Medulla oblongata (tissue), 1 donor: ENCODE measurements around the gene FIGLA.

ENCODE experiments used
- DNase-seq: peaks from one replicate; pipeline ENCODE4 v3.0.0-alpha.2; 2015; ENCODE audit errors: extremely low spot score

Gene FIGLA

GRCh38 chr2:70775141-70775540 lies 15.3 kb downstream of the FIGLA start:
- DNase-seq: no peak

- no peak for DNase-seq
Measured at GRCh38 chr2:70772486-70773155, 17.8 kb downstream of the FIGLA start.

GRCh38 chr2:70771446-70771845 lies 19.0 kb downstream of the FIGLA start:
- DNase-seq: no peak

DNA sequence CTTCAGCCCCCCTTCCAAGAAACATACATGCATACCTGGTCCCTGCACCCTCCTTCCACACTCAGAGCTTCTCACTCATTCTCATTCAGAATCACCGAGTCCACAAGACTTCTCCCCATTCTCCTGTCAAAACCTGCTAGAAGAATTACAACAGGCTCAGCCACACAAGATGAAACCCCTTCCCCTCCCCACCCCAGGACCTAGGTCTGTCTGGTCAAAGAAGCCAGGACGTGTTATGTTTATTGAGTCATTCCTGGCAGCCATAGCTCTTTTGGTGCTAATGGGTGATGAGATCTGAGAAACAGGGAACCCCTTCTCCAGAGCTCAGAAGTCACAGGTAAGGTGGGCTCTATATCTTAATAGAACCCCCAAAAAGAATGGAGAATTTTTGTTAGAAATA lies 21.0 kb downstream of the FIGLA start:
- DNase-seq: no peak

DNA sequence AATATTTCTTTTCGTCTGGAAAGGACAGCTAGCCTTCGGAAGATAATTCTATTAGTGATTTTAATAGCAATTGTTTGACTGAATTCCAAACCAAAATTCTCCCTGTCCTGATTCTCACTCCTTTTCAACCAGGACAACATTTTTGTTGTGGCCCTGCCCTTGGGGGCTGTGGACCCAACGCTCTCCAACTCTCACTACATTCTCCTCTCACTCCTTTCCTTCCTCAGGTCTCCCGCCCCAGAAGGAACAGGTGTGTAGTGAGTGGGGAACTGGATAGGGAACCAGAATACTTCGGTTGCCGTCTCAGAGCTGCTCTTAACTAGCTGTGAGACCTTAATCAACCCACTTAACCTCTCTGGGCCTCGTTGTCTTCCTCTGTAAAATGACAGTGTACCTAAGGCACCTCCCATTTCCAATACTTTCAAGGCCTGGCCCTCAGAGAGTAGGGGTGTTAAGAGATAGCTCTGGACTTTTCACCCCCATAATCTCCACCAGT lies 21.8 kb downstream of the FIGLA start:
- DNase-seq: no peak

DNA sequence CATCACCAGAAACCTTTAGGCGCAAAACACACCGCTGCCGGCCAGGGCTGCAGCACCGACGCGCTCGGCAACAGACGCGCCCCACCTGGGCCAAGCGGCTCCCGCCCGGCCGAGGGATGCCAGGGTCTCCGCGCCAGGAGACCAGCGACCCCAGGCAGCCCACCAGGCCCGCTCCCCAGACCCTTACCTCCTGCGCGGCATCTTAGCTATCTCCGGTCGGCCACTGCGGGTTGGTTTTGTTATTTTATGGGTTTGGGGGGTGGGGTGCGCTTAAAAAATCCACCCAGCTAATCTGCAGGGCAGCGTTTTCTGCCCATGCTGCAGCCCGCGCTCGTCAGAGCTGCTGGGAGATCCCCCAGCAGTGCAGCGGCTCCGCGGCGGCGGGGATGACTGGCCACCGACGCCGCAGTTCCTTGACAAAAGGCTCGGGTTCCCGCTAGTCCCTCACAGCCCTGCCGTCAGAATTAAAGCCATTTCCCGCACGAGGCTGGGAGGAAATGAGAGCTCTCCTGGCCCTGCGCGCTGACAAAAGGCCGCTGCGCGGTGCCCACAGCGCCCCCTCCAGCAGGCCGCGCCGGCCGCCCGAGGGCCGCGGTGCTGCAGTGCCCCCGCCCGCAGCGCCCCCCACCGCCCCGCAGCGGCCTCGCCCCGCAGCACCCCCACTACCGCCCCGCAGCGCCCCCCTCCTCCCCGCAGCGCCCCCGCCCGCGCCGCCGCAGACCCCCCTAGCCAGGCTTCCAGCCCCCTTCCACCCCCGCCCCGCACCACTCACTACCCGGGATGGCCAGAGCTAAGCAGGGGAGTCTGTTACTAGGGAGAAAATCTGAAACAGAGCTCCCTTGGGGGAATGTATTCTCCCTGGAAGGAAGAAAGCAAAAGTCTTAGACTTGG lies 22.5 kb downstream of the FIGLA start, which contains the start of gene ADD2:
Gene ADD2, minus strand, starts transcription at position 502 of the 891 bp plus-strand sequence. CDS start 61,792 bp downstream, outside the sequence.
- peak; percentile 68 for DNase-seq

DNA sequence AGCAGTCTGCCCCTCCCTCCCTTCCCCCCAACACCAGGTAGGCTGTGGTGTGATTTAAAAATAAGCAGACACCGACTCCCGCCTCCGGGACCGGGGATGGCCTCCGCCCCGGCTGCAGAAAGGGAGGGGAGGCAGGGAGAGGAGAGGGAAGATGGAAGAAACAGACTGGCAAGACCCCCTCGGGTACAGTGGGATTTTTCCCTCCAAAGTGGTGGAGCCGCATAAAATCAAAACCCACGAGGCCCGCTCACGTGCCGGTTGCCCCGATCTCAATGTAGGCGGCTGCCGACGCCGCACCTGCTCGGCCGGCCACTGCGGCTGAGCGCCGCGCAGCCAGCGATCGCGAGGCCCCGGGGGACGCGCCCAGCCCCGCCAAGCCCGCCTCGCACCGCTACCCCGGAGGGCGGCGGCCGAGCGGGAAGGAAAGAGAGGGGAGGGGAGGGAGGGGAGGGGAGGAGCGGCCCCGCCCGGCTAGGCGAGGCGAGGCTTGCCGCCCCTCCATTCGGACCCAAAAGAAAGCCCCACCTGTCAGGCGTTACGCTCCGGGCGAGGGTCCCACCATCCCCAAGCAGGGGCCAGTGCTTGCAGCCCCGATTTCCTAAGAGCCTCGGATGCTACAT lies 23.3 kb downstream of the FIGLA start:
- no peak for DNase-seq

- DNase-seq: no peak
Measured at GRCh38 chr2:70766357-70767078, 23.9 kb downstream of the FIGLA start.

GRCh38 chr2:70765507-70765906 lies 24.9 kb downstream of the FIGLA start:
- no peak for DNase-seq

DNA sequence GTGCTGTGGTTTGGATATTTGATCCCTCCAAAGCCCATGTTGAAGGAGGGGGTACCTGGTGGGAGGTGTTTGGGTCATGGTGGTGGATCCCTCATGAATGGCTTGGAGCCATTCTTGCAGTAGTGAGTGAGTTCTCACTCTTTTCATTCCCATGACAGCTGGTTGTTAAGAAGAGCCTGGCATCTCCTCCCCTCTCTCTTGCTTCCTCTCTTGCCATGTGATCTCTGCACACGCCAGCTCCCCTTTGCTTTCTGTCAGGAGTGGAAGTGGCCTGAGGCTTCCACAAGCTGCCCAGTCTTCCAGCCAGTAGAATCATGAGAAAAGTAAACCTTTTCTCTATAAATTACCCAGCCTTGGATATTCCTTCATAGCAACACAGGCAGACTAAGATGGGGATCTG lies 31.0 kb downstream of the FIGLA start:
- DNase-seq: peak; percentile 55

DNA sequence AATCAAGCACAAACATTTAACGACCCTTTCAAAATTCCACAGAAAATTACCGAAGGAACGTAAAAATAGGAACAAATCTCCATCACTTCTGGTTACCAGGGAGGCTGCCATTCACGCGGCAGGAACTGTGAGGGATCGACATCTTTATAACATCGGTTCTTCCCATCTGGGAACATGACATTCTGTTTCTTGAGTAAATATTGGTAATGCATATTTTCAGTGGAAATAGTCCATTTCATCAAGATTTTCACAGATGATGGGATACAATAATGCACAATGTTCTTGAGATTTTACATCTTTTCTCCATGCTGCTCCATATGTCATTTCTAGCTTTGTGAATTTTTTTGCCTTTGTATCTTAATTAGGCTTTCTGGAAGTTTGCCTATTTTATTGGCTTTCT lies 32.5 kb downstream of the FIGLA start:
- DNase-seq: no peak

GRCh38 chr2:70757360-70757759 lies 33.1 kb downstream of the FIGLA start:
- no peak for DNase-seq

DNA sequence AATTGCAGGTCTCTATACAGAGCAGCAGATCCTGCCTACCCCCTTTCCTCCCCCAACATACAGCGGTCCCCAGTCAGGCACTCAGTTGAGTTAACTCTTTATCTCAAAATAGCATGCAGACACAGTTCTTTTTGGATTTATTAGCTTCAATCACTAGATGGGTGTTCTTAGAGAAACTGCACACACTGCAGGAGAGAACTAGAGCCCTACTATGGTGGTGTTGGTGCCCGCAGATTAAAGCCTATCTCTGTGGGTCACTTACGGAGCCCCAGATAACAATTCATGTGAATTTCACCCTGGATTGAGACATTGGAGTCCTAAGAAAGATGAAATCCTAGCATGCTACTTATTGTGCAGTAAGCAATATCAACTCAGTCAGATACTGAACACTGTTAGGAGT lies 34.3 kb downstream of the FIGLA start:
- no peak for DNase-seq

DNA sequence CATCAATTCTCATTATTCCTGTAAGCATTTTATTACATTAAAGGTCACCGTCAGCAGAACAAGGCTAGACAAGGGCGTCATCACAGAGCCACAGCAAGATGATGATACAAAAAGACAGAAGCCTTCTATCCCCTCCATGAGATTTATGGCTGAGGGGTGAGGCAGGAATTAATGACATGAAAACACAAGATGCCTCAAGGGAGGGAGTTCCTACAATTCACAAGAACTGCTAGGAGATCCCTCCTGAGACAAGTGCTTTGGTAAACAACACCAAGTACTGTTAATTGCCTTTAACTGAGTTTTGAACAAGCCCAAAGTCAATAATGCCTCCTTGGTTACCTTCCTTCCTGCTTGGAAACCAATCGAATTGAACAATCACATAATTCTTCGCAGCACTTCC lies 36.5 kb downstream of the FIGLA start:
- no peak for DNase-seq

DNA sequence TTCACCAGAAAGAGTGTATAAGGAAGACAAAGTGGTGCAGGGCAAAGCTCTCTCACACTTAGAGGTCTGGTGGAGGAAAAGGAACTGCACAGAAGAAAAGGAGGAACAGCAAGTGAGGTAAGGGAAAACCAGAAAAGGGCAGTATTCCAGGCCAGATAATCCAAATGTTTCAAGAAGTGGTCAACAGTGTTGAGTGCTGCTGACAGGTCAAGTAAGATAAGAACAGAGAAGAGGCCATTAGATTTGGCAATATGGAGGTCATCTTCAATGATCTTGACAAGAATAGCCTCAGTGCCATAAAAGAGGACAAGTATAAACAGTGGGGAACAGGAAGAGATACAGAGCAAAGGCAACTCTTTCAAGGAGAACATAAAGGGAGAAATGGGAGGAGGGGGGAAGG lies 37.4 kb downstream of the FIGLA start:
- no peak for DNase-seq

GRCh38 chr2:70752396-70752795 lies 38.0 kb downstream of the FIGLA start:
- no peak for DNase-seq

GRCh38 chr2:70751881-70752280 lies 38.6 kb downstream of the FIGLA start:
- no peak for DNase-seq

DNA sequence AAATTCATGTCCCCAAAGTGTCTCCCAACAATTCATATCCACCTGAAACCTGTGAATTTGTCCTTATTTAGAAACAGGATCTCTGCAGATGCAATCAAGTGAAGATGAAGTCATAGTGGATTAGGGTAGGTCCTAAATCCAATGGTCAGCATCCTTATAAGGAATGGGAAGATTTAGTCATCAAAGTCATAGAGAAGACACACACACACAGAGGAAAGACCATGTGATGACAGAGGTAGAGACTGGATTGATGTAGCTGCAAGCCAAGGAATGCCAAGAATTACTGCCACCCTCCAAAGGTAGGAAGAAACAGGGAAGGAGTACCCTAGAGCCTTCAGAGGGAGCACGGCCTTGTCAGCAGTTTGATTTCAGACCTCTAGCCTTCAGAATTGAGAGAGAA lies 40.1 kb downstream of the FIGLA start:
- no peak for DNase-seq

DNA sequence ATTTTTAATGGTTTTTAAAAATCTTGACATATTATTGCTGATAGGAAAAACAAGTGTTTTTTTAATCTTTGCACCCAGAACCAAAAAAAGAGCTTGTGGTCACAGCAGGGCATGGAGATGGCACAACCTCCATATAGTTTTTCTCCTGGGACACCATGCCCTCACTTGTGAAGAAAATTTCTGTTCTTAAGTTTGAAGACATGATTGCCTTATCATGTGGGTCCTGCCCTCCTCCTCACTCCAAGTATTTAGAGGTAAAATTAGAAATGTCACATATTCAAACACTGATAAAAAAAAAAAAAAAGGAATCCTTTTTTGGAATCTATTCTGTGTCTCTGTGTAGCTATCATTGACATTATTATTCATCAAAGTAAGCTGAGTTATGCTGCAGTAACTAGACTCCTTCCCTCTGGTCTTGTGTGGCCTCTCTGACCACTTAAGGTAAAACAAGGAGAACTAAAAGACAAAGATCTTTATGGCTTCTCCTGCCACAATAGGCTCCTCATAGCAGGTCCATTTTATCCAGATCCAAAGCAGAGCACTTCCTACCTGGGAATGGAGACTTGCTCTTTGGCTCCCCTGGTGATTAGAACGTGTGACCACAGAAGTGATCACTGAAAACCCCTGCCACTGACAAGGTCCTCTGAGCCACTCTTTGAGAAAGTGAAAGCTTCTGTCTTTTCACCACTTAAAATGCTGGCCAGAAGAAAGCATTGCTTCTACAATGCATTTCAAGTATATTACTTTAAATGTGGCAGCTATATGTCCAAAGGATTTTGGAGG lies 42.2 kb downstream of the FIGLA start:
- DNase-seq: no peak

DNA sequence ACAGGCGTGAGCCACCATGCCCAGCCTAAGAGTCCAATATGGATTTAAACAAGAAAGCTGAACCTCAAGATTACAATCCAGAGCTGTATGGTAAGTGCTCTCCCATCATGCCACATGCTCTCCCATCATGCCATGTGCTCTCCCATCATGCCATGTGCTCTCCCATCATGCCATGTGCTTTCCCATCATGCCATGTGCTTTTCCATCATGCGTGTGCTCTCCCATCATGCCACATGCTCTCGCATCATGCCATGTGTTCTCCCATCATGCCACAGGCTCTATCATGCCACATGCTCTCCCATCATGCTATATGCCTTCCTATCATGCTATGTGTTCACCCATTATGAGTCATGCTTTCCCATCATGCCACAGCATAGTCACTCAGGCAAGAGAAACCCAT lies 43.2 kb downstream of the FIGLA start:
- DNase-seq: no peak
